ENCODE results near the gene IMMT.

IMMT gene

DNA sequence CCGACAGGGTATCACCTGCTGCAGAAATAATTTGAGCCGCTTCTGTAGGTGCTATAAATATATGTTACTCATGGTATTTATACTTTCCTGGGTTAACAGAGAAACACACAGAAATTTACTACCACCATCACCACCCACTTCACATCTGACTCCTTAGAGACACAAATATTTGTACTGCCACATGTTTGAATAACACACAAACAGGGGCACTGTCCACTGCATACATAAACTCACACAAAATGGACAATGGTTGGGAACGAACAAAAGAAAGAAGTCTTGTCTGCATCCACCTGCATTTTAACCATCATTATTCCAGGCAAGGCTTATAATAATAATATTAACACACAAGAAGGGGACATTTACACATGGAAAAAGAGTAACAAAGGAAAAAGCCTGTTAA is 24.0 kb downstream of the IMMT start:
- H3K4me1 ChIP-seq (ENCODE audit: control extremely low read depth in 1 of 4, control insufficient read depth in 4 of 4, insufficient read depth in 4 of 4, low read length in 3 of 4): no peaks in the 10 kb centered on the region
- CTCF ChIA-PET: no interaction called here
- H3K4me3 ChIP-seq (ENCODE audit: control insufficient read depth in 1 of 7, extremely low read depth in 1 of 7, insufficient read depth in 4 of 7, low read depth in 2 of 7, low read length in 6 of 7): no peak overlapping the region
- no peaks in the 10 kb centered on the region for H3K27me3 ChIP-seq (replicated peaks in 2 of 5; ENCODE audit: control insufficient read depth in 4 of 5, insufficient read depth in 5 of 5, low read length in 4 of 5)
- no peaks in the 10 kb centered on the region for H3K9me3 ChIP-seq (ENCODE audit: control extremely low read depth in 1 of 5, control insufficient read depth in 4 of 5, insufficient read depth in 2 of 5, low read depth in 1 of 5, low read length in 4 of 5)
- WGBS (ENCODE audit: insufficient coverage): no CpG with 5 or more reads among the region's 3 CpGs
- H3K27ac ChIP-seq (ENCODE audit: insufficient read depth in 1 of 2, low read depth in 1 of 2, low read length in 2 of 2, poor library complexity in 1 of 2, severe bottlenecking in 2 of 2): no peak overlapping the region
- peaks cover 17 to 63% (median 40%) of the 10 kb centered on the region in 4 experiments for H3K36me3 ChIP-seq (ENCODE audit: control insufficient read depth in 4 of 4, insufficient read depth in 4 of 4, low read length in 3 of 4)
- POLR2A ChIA-PET: no interaction called here
- DNase-seq: no peak

DNA sequence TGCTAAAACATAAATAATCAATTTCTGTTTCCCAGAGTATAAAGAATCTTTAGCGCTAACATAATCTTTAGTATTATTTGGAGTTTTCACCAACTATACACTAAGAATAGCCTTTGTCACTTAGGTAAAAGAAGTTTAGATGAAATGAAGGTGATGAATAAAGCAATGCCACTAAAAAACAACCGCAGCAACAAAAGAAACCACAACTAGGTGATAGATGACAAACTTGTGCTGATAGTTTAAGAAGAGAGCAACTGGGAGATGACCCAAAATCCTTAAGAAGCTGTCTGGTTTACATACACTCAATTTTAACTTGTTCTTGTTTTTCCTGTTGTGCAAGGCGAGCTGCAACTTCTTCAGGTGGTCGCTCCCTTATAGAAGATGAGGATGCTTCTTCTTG is 24.8 kb downstream of the IMMT start:
- ChIA-PET POLR2A (no interaction called here), CTCF (interaction anchor here (0.6 kb wide), 1 partner anchor 321 kb away, joined by 3 read pairs; no protein-coding TSS in a partner anchor)
- Histone ChIP-seq H3K4me1 (ENCODE audit: control extremely low read depth in 1 of 4, control insufficient read depth in 4 of 4, insufficient read depth in 4 of 4, low read length in 3 of 4) (no peaks in the 10 kb centered on the region), H3K9me3 (ENCODE audit: control extremely low read depth in 1 of 5, control insufficient read depth in 4 of 5, insufficient read depth in 2 of 5, low read depth in 1 of 5, low read length in 4 of 5) (no peaks in the 10 kb centered on the region), H3K36me3 (ENCODE audit: control insufficient read depth in 4 of 4, insufficient read depth in 4 of 4, low read length in 3 of 4) (peaks cover 14 to 62% (median 42%) of the 10 kb centered on the region in 4 experiments), H3K4me3 (ENCODE audit: control insufficient read depth in 1 of 7, extremely low read depth in 1 of 7, insufficient read depth in 4 of 7, low read depth in 2 of 7, low read length in 6 of 7) (no peak overlapping the region), H3K27ac (ENCODE audit: insufficient read depth in 1 of 2, low read depth in 1 of 2, low read length in 2 of 2, poor library complexity in 1 of 2, severe bottlenecking in 2 of 2) (no peak overlapping the region), H3K27me3 (replicated peaks in 2 of 5; ENCODE audit: control insufficient read depth in 4 of 5, insufficient read depth in 5 of 5, low read length in 4 of 5) (no peaks in the 10 kb centered on the region)
- no CpG with 5 or more reads among the region's 4 CpGs for WGBS (ENCODE audit: insufficient coverage)
- no peak for DNase-seq

DNA sequence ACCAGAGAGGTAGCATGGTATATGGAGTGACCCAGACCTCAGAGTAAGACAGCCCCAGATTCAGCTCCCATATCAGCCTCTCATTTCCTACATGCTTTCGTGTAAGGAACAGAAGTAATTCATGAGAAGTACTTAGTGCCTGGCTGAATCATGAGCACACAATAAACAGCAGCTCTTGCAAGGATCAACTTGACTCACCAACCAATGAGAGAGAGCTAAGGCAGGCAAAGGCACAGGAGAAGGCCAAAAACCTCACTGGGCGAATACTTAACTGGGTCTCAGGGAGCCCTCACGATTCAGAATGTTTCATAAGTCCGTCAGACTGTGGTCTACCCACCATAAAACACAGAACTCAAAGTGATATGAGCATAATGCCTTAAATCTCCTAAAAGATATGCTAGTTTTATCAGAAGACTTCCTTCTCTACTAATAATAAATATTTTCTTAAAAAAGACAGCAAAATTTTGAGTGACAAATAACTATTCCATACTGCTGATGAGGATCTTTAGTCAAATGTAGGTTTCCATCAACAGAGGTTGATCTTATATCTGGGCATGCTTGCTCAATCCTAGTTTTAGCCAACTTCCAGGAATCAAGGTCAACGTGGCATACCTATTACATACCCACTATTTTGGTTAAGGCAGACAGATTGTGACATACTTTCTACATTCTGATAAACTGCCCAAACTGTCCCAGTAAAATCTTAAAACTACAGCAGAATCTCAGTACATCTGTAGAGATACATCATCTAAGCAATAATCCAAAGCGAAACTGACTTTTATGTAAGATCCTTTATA is 34.9 kb downstream of the IMMT start:
- no peaks in the 10 kb centered on the region for H3K9me3 ChIP-seq (ENCODE audit: control extremely low read depth in 1 of 5, control insufficient read depth in 4 of 5, insufficient read depth in 2 of 5, low read depth in 1 of 5, low read length in 4 of 5)
- H3K27me3 ChIP-seq (replicated peaks in 2 of 5; ENCODE audit: control insufficient read depth in 4 of 5, insufficient read depth in 5 of 5, low read length in 4 of 5): no peaks in the 10 kb centered on the region
- CTCF ChIA-PET: no interaction called here
- H3K36me3 ChIP-seq (ENCODE audit: control insufficient read depth in 4 of 4, insufficient read depth in 4 of 4, low read length in 3 of 4): peaks cover 16 to 78% (median 50%) of the 10 kb centered on the region in 4 experiments
- no peaks in the 10 kb centered on the region for H3K4me1 ChIP-seq (ENCODE audit: control extremely low read depth in 1 of 4, control insufficient read depth in 4 of 4, insufficient read depth in 4 of 4, low read length in 3 of 4)
- H3K27ac ChIP-seq (ENCODE audit: insufficient read depth in 1 of 2, low read depth in 1 of 2, low read length in 2 of 2, poor library complexity in 1 of 2, severe bottlenecking in 2 of 2): no peak overlapping the region
- POLR2A ChIA-PET: no interaction called here
- no peak overlapping the region for H3K4me3 ChIP-seq (ENCODE audit: control insufficient read depth in 1 of 7, extremely low read depth in 1 of 7, insufficient read depth in 4 of 7, low read depth in 2 of 7, low read length in 6 of 7)
- no peak for DNase-seq
- WGBS (ENCODE audit: insufficient coverage): 93% methylated on average over 4 of the region's 6 CpGs

DNA sequence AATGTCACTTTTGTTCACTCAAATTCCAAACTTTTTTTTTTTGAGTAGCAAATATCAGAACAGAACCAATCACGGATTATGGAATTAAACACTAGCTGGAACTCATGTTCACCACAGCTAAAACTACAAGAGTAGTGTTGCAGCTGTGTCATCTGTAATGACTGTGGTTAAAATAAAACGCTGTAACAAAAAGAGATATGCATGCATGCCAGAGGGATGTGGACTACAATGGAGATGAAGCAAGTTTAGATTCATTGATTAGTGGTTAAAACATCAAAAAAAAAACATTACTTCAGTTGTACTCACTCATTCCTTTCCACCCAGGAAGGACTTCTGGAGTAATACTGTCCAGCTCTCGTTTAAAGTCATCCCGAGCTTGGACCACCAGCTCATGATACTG is 37.0 kb downstream of the IMMT start:
- H3K27me3 ChIP-seq (replicated peaks in 2 of 5; ENCODE audit: control insufficient read depth in 4 of 5, insufficient read depth in 5 of 5, low read length in 4 of 5): no peaks in the 10 kb centered on the region
- POLR2A ChIA-PET: interaction anchor here (0.6 kb wide), 1 partner anchor 24 kb away, joined by 5 read pairs; no protein-coding TSS in a partner anchor

DNA sequence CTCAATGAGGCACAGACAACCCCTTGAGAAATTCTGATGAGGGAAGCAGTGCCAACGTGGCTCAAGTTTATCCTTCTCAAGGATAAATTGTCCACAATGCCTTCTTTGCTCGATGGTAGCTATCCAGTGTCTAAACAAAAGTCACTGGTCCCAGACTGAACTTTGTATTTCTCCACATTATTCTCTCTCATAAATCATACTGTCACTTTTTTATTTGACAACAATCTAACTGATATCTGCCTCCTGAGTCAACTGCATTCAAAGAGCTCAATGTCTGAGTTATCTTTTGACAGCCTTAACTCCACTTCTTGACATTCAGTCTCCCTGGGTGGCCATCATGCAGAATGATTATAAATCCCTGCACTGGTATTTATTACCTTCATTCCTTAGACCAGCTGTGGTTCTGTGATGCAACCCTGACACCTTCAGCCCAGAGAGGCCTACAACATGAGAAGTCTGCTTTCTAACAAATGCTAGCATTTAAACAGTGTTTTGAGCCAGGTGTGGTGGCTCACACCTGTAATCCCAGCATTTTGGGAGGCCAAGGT is 38.2 kb downstream of the IMMT start:
- DNase-seq: no peak
- H3K27me3 ChIP-seq (replicated peaks in 2 of 5; ENCODE audit: control insufficient read depth in 4 of 5, insufficient read depth in 5 of 5, low read length in 4 of 5): no peaks in the 10 kb centered on the region
- ChIA-PET CTCF (interaction anchor here (1.2 kb wide), 1 partner anchor 33 kb away, joined by 3 read pairs; no protein-coding TSS in a partner anchor), POLR2A (no interaction called here)
- H3K4me1 ChIP-seq (ENCODE audit: control extremely low read depth in 1 of 4, control insufficient read depth in 4 of 4, insufficient read depth in 4 of 4, low read length in 3 of 4): no peaks in the 10 kb centered on the region
- H3K36me3 ChIP-seq (ENCODE audit: control insufficient read depth in 4 of 4, insufficient read depth in 4 of 4, low read length in 3 of 4): peaks cover 14 to 64% (median 46%) of the 10 kb centered on the region in 4 experiments
- WGBS (ENCODE audit: insufficient coverage): 95% methylated on average over 2 of the region's 2 CpGs
- no peak overlapping the region for H3K4me3 ChIP-seq (ENCODE audit: control insufficient read depth in 1 of 7, extremely low read depth in 1 of 7, insufficient read depth in 4 of 7, low read depth in 2 of 7, low read length in 6 of 7)
- H3K27ac ChIP-seq (ENCODE audit: insufficient read depth in 1 of 2, low read depth in 1 of 2, low read length in 2 of 2, poor library complexity in 1 of 2, severe bottlenecking in 2 of 2): no peak overlapping the region
- no peaks in the 10 kb centered on the region for H3K9me3 ChIP-seq (ENCODE audit: control extremely low read depth in 1 of 5, control insufficient read depth in 4 of 5, insufficient read depth in 2 of 5, low read depth in 1 of 5, low read length in 4 of 5)

More for the DNA sequence above, 37.0 kb downstream of the IMMT start:
- no CpG with 5 or more reads among the region's 4 CpGs for WGBS (ENCODE audit: insufficient coverage)
- Histone ChIP-seq H3K36me3 (ENCODE audit: control insufficient read depth in 4 of 4, insufficient read depth in 4 of 4, low read length in 3 of 4) (peaks cover 16 to 73% (median 51%) of the 10 kb centered on the region in 4 experiments), H3K4me1 (ENCODE audit: control extremely low read depth in 1 of 4, control insufficient read depth in 4 of 4, insufficient read depth in 4 of 4, low read length in 3 of 4) (no peaks in the 10 kb centered on the region), H3K9me3 (ENCODE audit: control extremely low read depth in 1 of 5, control insufficient read depth in 4 of 5, insufficient read depth in 2 of 5, low read depth in 1 of 5, low read length in 4 of 5) (no peaks in the 10 kb centered on the region), H3K27ac (ENCODE audit: insufficient read depth in 1 of 2, low read depth in 1 of 2, low read length in 2 of 2, poor library complexity in 1 of 2, severe bottlenecking in 2 of 2) (no peak overlapping the region), H3K4me3 (ENCODE audit: control insufficient read depth in 1 of 7, extremely low read depth in 1 of 7, insufficient read depth in 4 of 7, low read depth in 2 of 7, low read length in 6 of 7) (no peak overlapping the region)
- CTCF ChIA-PET: interaction anchor here (0.9 to 1.1 kb wide), 2 partner anchors 33 to 214 kb away, joined by 3 read pairs; no protein-coding TSS in a partner anchor
- DNase-seq: no peak

DNA sequence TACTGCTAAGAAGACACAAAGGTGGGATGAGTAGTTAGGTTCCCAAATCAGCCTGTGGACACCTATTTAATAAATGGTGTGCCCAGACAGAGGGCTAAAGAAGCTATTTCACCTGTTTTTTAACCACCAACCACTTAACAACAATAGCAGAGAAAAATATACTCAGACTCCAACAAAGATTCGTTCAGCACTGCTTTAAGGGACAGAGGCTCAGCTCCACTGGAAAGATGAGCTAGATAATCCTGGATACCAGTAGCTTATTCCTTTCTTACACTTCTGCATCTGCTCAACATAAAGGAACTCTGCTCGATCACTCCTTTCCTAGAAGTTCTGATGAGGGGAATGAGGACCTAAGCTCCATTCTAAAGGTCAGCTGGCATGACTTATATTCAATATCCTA is 44.8 kb downstream of the IMMT start:
- ChIA-PET POLR2A (no interaction called here), CTCF (no interaction called here)

DNA sequence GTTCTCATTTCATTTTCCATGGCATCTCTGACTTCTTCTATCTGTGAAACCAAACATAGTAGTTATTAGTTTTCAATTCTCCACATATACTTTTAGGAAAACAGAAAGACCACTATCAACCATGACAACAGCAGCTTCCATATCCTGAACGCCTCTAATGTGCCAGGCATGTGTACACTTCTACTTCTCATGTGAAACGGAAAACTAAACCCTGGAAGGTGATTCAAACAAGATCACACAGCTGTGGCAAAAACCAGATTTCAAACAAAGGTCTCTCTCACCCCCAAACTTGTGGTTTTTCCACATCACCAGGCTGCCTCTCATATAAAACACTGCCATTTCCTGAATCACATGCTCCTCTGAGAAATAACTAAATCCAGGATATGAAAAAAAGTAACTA is 47.5 kb downstream of the IMMT start:
- no peaks in the 10 kb centered on the region for H3K9me3 ChIP-seq (ENCODE audit: control extremely low read depth in 1 of 5, control insufficient read depth in 4 of 5, insufficient read depth in 2 of 5, low read depth in 1 of 5, low read length in 4 of 5)
- WGBS (ENCODE audit: insufficient coverage): 100% methylated on average over 2 of the region's 2 CpGs
- no peak overlapping the region for H3K27ac ChIP-seq (ENCODE audit: insufficient read depth in 1 of 2, low read depth in 1 of 2, low read length in 2 of 2, poor library complexity in 1 of 2, severe bottlenecking in 2 of 2)
- DNase-seq: no peak
- peaks cover 24 to 80% (median 70%) of the 10 kb centered on the region in 4 experiments for H3K36me3 ChIP-seq (ENCODE audit: control insufficient read depth in 4 of 4, insufficient read depth in 4 of 4, low read length in 3 of 4)
- no peak overlapping the region for H3K4me3 ChIP-seq (ENCODE audit: control insufficient read depth in 1 of 7, extremely low read depth in 1 of 7, insufficient read depth in 4 of 7, low read depth in 2 of 7, low read length in 6 of 7)
- H3K27me3 ChIP-seq (replicated peaks in 2 of 5; ENCODE audit: control insufficient read depth in 4 of 5, insufficient read depth in 5 of 5, low read length in 4 of 5): no peaks in the 10 kb centered on the region
- ChIA-PET CTCF (interaction anchor here (1.7 kb wide), 1 partner anchor 21 kb away, joined by 4 read pairs; no protein-coding TSS in a partner anchor), POLR2A (interaction anchor here (0.6 kb wide), 1 partner anchor 37 kb away, joined by 6 read pairs; no protein-coding TSS in a partner anchor)
- no peaks in the 10 kb centered on the region for H3K4me1 ChIP-seq (ENCODE audit: control extremely low read depth in 1 of 4, control insufficient read depth in 4 of 4, insufficient read depth in 4 of 4, low read length in 3 of 4)

More for the DNA sequence above, 44.8 kb downstream of the IMMT start:
- Histone ChIP-seq H3K36me3 (ENCODE audit: control insufficient read depth in 4 of 4, insufficient read depth in 4 of 4, low read length in 3 of 4) (peaks cover 21 to 69% (median 56%) of the 10 kb centered on the region in 4 experiments), H3K27ac (ENCODE audit: insufficient read depth in 1 of 2, low read depth in 1 of 2, low read length in 2 of 2, poor library complexity in 1 of 2, severe bottlenecking in 2 of 2) (no peak overlapping the region), H3K27me3 (replicated peaks in 2 of 5; ENCODE audit: control insufficient read depth in 4 of 5, insufficient read depth in 5 of 5, low read length in 4 of 5) (no peaks in the 10 kb centered on the region), H3K9me3 (ENCODE audit: control extremely low read depth in 1 of 5, control insufficient read depth in 4 of 5, insufficient read depth in 2 of 5, low read depth in 1 of 5, low read length in 4 of 5) (no peaks in the 10 kb centered on the region), H3K4me1 (ENCODE audit: control extremely low read depth in 1 of 4, control insufficient read depth in 4 of 4, insufficient read depth in 4 of 4, low read length in 3 of 4) (no peaks in the 10 kb centered on the region), H3K4me3 (ENCODE audit: control insufficient read depth in 1 of 7, extremely low read depth in 1 of 7, insufficient read depth in 4 of 7, low read depth in 2 of 7, low read length in 6 of 7) (no peak overlapping the region)
- DNase-seq: no peak
- WGBS (ENCODE audit: insufficient coverage): 100% methylated on average over 2 of the region's 2 CpGs

Measured in common myeloid progenitor, CD34-positive (primary cell).